GM15510 (cell line): Measurements from ENCODE around the gene PPP2R2C.

Experiments
- POLR2A ChIP-seq: IDR thresholded peaks from 3 replicates; pipeline ENCODE4 v1.6.1; 2011; ENCODE audit warnings: borderline replicate concordance; ENCODE audit not compliant: insufficient read length; ENCODE audit errors: extremely low read depth

The PPP2R2C gene

DNA sequence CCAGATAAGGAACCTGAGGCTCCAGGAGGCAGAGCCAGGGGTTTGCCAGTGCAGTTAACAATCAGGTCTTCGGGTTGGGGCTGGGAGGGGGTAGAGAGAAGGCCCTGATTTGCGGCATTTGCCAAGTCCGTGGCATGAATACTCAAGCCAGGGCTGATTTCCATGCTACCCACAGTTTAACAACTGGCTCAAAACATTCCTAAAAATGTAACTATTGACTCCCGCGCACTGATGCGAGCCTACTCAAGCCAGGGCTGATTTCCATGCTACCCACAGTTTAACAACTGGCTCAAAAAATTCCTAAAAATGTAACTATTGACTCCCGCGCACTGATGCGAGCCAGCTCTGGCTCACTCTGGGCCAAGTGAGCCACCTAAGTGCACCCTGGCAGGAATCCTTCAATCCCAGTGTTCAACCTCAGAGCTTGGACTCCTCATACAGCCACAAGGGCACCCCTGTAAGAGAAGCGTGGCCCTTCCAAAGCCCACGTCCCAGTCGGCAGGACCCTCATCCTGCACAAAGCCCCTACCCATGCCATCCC, 75.6 kb downstream of the PPP2R2C start:
- no peak for TF ChIP-seq POLR2A

DNA sequence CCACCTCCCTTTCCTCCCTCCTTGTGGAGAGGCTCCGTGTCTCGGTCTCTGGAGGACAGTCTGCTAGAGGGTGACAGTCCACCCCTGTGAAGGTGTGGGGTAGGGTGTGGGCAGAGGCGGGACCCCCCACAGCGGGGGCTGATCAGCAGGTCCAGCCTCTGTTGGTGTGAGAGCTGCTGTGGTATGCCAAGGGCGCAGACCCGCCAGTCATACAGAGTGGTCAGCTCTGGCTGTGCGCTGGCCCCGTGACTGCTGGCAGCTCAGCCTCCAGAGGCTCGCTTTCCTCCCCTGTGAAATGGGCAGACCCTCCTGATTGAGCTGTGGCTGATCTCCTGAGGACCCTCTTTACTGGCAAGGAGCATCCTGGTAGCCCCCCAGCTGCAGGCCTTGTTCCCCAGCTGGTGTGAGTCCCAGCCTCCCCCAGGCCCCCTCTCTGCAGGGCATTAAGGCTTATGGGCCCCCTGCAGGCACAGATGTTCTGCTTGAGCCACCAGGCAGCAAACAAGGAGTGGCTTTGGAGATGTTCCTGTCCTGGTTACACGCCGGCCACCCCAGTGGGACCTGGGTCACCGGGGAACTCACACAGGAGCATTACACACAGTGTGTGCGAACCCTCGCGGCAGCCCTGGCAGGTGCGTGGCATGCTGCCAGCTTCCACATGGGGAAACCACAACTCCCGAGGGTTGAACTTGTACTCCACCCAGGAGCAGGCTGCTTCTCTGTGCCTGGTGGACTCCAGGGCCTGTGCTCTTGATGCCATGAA, 76.8 kb downstream of the PPP2R2C start:
- TF ChIP-seq POLR2A = no peak

- no peak for TF ChIP-seq POLR2A
Observed at GRCh38 chr4:6394671-6395081, 77.7 kb downstream of the PPP2R2C start.

- TF ChIP-seq POLR2A = no peak
Observed at GRCh38 chr4:6393544-6394475, 78.6 kb downstream of the PPP2R2C start.

DNA sequence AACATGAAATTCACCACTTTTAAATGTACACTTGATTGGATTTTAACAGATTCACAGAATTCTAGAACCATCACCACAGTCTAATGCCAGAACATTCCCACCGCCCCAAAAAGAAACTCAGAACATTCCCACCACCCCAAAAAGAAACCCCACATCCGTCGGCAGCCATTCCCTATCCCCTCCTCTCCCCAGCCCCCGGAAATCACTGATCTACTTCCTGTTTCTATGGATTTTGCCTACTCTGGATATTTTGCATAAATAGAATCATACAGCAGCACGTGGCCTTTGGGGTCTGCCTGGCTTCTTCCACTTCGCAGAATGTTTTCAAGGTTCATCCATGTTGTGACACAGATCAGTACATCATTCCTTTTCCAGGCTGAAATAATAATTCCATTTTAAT, 79.3 kb downstream of the PPP2R2C start:
- no peak for TF ChIP-seq POLR2A

GRCh38 chr4:6392407-6392806, 80.0 kb downstream of the PPP2R2C start:
- no peak for TF ChIP-seq POLR2A

DNA sequence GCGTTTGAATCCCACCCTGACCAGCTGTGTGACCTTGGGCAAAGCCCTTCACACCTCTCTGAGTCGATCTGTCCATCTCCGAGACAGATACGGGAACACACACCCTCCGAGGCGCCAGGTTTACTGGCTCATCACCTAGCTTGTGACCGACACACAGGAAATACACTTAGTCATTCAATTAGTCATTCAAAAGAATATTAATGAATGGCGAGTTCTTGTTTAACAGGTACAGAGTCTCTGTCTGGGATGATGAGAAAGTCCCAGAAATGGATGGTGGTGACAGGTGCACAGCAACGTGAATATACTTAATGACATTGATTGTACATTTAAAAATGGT, 80.6 kb downstream of the PPP2R2C start:
- no peak for TF ChIP-seq POLR2A

- TF ChIP-seq POLR2A = no peak
Observed at GRCh38 chr4:6391186-6391851, 81.1 kb downstream of the PPP2R2C start.

- TF ChIP-seq POLR2A = no peak
Observed at GRCh38 chr4:6390356-6390755, 82.1 kb downstream of the PPP2R2C start.

GRCh38 chr4:6389142-6389825, 83.1 kb downstream of the PPP2R2C start:
- TF ChIP-seq POLR2A = no peak

GRCh38 chr4:6388713-6389112, 83.7 kb downstream of the PPP2R2C start:
- TF ChIP-seq POLR2A = no peak

- TF ChIP-seq POLR2A = no peak
Observed at GRCh38 chr4:6387946-6388345, 84.5 kb downstream of the PPP2R2C start.

- TF ChIP-seq POLR2A = no peak
Observed at GRCh38 chr4:6386091-6386490, 86.3 kb downstream of the PPP2R2C start.

DNA sequence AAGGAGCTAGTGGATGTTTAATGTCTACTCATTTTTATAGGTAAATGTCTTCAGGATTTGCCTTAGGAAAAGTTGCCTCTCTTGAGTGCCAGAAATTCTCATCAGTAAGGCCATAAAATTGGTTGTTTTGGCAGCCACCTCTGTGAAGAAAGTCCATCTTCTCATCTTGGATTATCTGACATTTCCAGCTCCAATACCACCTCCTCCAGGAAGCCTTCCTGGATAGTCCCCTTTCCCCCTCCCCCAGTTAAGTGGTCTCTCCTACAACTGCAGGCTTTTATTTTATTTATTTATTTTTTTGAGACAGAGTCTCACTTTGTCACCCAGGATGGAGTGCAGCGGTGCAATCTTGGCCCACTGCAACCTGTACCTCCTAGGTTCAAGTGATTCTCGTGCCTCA, 87.1 kb downstream of the PPP2R2C start:
- TF ChIP-seq POLR2A = no peak

DNA sequence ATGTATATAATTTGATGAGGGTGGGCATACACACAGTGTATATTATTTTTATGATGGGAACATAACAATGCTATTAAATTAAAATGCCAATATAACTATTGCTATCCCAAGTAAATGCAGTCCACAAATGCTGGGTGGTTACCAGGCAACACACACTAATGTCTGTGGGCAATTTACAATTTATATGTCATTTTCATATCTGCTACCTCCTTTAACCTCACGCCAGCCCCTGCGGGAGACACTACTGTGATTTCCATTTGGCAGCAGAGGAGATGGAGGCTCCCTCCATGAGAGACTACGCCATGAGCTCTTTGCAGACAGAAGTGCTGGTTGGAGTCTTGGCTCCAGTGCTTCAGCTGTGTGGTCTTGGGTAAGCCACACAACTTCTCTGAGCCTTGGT, 87.9 kb downstream of the PPP2R2C start:
- TF ChIP-seq POLR2A = no peak

GRCh38 chr4:6383929-6384328, 88.5 kb downstream of the PPP2R2C start:
- no peak for TF ChIP-seq POLR2A

- TF ChIP-seq POLR2A = no peak
Observed at GRCh38 chr4:6383009-6383404, 89.4 kb downstream of the PPP2R2C start.
